HUDEP-2 (cell line): ENCODE results near the gene ATXN7.

Experiments used
- DNase-seq, 76 experiments: peaks; one replicate each; lab custom pipeline; 2025; ENCODE audit not compliant: unreplicated experiment in 76 of 76; lab: John Stamatoyannopoulos, UW

Gene ATXN7

GRCh38 chr3:63863150-63864007 is at the start of gene ATXN7, which contains the start of gene THOC7:
ATXN7 (plus strand) TSS chr3:63863867; CDS start chr3:63912599, 48,732 bp downstream.
THOC7 (minus strand) TSS chr3:63863805; CDS start chr3:63863790, 15 bp downstream.
- peak in 46 of 76 experiments; percentile 3 to 58 (median 33) for DNase-seq

GRCh38 chr3:63814237-63814636 is 49.4 kb upstream of the ATXN7 start:
- no peak for DNase-seq

- no peak for DNase-seq
Observed at GRCh38 chr3:63817225-63817624, 46.4 kb upstream of the ATXN7 start.

- DNase-seq: peak in 41 of 76 experiments; percentile 0 to 64 (median 17)
Observed at GRCh38 chr3:63818282-63819150, 45.2 kb upstream of the ATXN7 start.

GRCh38 chr3:63819151-63819398 is 44.6 kb upstream of the ATXN7 start, which contains the start of gene C3orf49:
C3orf49 (plus strand) TSS chr3:63819299; CDS start chr3:63819472, 173 bp downstream.
- DNase-seq: no peak

GRCh38 chr3:63824309-63824708 is 39.4 kb upstream of the ATXN7 start:
- DNase-seq: no peak

- DNase-seq: no peak
Observed at GRCh38 chr3:63830526-63830925, 33.1 kb upstream of the ATXN7 start.

- DNase-seq: no peak
Observed at GRCh38 chr3:63832395-63832794, 31.3 kb upstream of the ATXN7 start.

GRCh38 chr3:63841704-63842103 is 22.0 kb upstream of the ATXN7 start:
- DNase-seq: no peak

GRCh38 chr3:63842127-63842526 is 21.5 kb upstream of the ATXN7 start:
- no peak for DNase-seq

GRCh38 chr3:63845215-63845614 is 18.5 kb upstream of the ATXN7 start:
- no peak for DNase-seq

- no peak for DNase-seq
Observed at GRCh38 chr3:63847718-63848450, 15.8 kb upstream of the ATXN7 start.

- no peak for DNase-seq
Observed at GRCh38 chr3:63849175-63849574, 14.5 kb upstream of the ATXN7 start.

- no peak for DNase-seq
Observed at GRCh38 chr3:63851287-63851686, 12.4 kb upstream of the ATXN7 start.

GRCh38 chr3:63853106-63853505 is 10.6 kb upstream of the ATXN7 start:
- DNase-seq: no peak

GRCh38 chr3:63855333-63855940 is 8.2 kb upstream of the ATXN7 start:
- no peak for DNase-seq

- no peak for DNase-seq
Observed at GRCh38 chr3:63857311-63857710, 6.4 kb upstream of the ATXN7 start.

GRCh38 chr3:63860776-63861175 is 2.9 kb upstream of the ATXN7 start:
- no peak for DNase-seq

GRCh38 chr3:63861306-63861705 is 2.4 kb upstream of the ATXN7 start:
- DNase-seq: no peak

GRCh38 chr3:63862804-63863149 is 890 bp upstream of the ATXN7 start:
- peak in 1 of 76 experiments; percentile 17 for DNase-seq
